Measurements from ENCODE around the gene GABRE.

Gene GABRE

DNA sequence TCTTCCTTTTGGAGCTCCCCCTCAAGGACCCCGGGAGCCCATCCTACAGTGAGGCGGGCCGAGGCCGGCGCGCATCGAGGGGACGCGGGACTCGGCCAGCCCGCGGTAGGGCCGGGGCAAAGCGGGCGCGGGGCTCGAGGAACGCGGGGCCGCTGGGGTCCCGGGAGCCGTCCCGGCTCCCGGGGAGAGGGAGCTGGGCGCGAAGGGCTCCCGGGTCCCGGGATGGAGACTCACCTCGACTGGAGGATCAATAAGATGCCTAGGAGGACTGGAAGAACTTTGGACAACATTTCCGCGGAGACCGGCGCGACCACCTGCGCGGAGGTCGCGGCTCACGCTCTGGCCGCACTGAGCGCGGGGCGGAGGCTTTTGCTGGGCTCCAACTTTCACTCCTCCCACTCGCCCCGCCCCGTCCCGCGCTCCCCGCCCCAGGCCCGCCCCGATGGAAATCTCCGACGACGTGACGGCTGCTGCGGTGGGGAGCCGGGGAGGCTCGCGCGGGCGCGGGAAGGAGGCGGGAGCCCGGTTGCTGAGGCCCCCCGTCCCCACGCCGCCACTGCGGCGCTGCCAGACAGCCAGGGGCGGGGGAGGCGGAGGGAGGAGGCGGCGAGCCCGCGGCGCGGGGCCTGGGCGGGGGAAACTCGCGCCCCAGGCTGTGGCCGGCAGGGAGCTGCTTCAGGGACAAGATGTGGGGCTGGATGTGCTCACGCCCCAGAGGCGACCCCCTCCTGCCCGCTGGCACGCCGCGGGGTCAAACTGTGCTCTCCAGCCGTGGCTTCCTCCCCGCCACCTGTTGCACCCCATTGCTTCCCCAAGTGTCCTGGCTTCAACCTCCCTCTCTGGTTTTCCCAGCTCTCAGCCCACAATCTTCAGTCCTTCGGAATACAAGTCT is at the start of gene GABRE:
Gene GABRE, minus strand, starts transcription at position 341 of the 892 bp plus-strand sequence. Its CDS starts 51 bp downstream, at position 290.
- no peak for DNase-seq (ENCODE audit: low spot score)

DNA sequence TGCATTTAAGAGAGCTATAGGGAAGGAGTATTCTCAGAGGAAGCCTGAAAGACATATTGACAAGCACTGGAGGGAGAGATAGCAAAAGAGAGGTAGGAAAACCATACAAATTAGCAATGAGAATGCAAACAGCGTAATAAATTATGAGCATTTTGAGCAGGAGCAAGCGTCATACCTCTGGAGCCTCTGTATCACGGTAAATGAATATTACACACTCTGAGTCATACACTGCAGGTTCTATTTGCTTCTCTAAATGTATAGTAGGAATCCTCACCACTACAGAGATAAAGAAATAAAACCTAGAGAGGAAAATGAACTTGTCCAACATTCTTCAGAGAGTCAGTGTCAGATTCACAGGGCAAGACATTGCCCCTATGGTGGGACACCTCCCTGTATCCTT is 46.4 kb upstream of the GABRE start:
- DNase-seq (ENCODE audit: low spot score) = no peak

GRCh38 chrX:151999813-152000212 is 25.3 kb upstream of the GABRE start:
- DNase-seq (ENCODE audit: low spot score) = no peak

- DNase-seq (ENCODE audit: low spot score) = no peak
Observed at GRCh38 chrX:151997539-151997938, 23.1 kb upstream of the GABRE start.

GRCh38 chrX:151996347-151996746 is 21.9 kb upstream of the GABRE start:
- DNase-seq (ENCODE audit: low spot score) = no peak

DNA sequence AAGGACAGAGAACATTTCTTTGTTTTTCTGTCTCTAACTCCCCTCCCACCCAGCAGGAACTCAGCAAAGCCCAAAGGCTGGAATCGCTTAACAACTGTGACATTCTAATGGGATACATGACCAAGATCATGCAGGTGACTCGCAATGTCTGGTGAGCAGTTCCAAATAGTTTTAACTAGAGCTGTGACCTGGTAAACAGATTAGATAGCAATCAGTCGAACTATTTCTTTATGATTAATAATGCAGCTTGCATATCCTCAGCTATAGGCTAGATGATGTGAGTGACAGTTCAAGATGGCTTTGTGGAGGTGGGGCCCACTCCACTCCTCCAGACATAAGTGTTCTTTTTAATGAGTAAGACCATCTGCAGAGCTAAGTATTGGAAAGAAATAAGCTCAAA is 20.0 kb upstream of the GABRE start:
- DNase-seq (ENCODE audit: low spot score) = no peak

DNA sequence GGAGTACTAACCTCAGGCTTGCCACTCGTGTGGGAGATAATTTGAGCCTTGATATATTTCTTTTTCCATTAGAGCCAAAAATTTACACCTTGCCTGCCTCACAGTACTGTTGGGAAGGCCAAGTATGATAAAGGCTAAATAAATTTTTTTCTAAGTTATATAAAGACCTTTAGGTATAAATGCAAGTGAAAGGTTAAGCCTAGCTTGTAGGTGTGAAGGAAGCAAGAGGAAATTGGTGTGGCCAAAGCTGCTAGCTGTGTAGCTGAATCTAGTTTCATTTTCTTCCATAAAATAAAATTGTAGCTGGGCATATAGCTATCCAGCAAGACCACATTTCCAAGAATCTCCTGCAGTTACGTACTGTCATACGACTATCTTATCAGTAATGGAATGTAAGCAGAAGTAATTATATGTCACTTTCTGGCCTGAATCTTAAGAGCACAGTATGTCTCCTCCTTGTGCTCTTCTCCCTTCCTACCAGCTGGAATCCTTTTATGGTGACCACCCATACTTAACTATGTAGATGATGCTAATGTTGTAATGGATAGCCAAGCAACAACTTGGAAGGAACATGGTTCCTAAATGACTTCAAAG is 14.3 kb upstream of the GABRE start:
- no peak for DNase-seq (ENCODE audit: low spot score)

DNA sequence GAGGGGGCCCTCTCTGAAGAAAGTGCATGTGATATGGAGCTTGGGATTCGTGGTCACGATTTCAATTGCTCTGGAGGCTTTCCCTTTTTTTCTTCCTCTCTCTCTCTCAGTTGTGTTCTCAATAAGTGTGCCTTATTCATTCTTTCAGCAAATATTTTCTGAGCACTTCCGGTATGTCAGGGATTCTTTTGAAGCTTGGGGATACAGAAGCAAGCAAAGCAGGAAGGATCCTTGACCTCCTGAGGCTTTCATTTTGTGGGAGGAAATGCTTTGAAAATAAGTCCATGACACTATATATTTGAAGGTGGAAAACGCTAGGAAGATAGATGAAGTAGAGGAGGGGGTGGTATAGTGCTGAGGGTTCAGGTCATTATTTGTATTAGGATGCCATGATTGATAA is 12.6 kb upstream of the GABRE start:
- DNase-seq (ENCODE audit: low spot score) = no peak

DNA sequence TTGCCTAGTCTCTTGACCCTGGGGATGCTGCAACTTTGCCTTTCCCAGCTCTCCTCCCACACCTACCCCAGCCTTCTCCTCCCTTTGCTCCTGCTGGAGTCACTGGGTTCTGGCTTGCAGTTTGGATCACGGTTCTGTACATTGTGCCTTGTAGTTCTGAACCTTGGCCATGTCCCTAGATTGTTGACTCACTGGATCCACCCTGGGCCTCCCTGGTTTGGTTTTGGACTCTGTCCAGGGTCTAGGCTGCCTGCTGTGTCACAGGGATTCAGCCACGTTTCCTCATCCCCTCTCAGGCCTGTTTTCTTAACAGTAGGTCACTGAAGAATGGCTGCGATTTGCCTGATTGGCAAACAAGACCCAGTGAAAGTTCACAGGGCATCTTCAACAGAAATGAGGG is 11.5 kb upstream of the GABRE start:
- no peak for DNase-seq (ENCODE audit: low spot score)

DNA sequence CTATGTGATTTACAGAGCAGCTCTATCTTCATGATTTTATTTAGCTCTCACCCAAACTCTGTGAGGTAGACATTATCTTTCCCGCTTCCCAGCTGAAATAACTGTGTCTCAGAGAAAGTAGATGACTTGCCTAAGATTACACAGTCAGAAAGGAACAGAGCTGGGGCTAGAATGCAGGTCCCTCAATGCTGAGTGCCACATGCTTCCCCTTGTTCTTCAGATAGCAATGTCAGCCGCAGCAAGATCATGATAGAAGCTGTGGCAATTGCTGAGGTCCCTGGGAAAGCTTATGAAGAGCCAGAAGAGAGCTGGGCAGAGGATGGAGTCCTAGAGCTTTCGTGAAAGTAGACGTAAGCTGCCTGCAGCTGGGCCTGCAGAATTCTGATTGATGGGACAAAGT is 11.1 kb upstream of the GABRE start:
- no peak for DNase-seq (ENCODE audit: low spot score)

- DNase-seq (ENCODE audit: low spot score) = no peak
Observed at GRCh38 chrX:151984902-151985301, 10.4 kb upstream of the GABRE start.

DNA sequence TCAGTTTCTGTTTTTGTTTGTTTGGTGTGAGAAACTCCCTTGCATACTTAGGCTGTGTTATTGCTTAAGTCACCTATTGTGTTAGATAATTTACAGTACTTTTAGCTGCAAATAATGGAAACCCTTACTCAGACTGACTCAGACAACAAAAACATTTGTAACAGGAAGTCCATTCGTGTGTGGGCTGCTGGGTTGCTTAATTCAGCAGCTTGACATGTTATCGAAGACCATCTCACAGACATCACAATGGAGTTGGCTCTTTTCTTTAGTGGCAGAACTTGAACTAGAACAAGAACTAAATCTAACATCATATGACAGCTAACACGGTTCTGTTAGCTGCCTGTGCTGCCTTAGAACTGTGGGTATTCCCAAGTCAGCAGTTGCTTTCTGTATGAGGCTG is 9.9 kb upstream of the GABRE start:
- DNase-seq (ENCODE audit: low spot score) = no peak

GRCh38 chrX:151983186-151983585 is 8.7 kb upstream of the GABRE start:
- no peak for DNase-seq (ENCODE audit: low spot score)

- DNase-seq (ENCODE audit: low spot score) = no peak
Observed at GRCh38 chrX:151982222-151982621, 7.7 kb upstream of the GABRE start.

DNA sequence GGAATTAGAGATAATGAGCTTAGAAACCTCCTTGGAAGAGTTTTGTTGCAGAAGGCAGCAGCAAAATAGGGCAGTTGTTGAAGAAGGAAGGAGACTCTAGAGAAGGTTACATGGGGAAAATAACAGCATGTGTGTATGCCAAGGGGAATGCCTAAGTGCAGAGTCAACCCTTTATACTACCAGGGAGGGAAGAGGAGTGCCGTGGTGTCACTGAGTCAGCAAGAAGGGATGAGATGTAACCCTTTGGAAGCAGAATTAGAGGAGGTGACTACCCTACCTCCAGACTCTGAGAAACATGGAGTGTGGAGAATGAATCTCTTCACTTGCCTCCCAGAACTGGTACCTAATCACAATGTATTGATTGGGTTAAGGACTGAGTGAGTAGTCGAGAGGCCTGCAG is 6.7 kb upstream of the GABRE start:
- DNase-seq (ENCODE audit: low spot score) = no peak

DNA sequence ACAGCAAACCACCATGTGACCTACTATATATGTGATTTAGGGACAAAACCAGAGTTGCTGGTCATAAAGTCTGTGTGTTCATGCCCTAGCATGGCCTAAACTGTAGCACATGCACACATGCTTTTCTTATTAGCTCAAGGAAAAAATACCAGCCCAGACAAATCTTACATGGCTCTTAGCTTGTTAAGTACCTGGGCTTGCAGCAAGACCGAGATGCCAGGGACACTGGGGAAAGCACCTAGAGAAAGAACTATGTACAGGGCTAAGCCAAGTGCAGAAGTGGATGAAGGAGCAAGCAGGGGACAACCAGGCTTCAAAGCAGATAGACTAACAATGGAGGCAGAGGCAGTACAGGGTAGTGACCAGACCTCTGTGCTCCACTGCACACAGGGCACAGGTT is 3.4 kb upstream of the GABRE start:
- DNase-seq (ENCODE audit: low spot score) = no peak

- DNase-seq (ENCODE audit: low spot score) = no peak
Observed at GRCh38 chrX:151977009-151977408, 2.5 kb upstream of the GABRE start.

DNA sequence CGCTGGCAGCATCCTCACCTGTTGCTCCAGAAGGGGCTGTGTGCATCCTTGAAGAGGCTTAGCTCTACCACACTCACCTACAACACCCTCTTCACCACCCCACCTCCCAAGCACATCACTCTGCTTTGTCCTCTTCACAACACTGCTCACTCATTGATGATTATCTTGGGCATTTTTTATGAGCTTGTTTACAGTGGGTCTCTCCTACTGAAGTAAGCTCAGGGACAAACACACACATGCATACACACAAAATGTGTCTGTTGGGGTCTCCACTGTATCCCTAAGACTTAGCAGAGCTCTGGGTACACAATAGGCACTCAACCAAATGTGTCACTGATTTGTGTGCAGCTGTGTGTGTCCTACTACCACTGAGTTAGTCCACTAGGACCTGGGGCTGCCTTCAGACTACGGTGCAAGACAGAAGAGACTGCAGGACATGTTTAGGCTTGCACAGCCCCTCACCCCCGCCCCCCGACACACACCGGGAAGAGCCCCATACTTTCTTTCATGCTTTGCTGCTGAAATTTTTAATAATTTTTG is 1.3 kb upstream of the GABRE start:
- DNase-seq (ENCODE audit: low spot score) = no peak

DNA sequence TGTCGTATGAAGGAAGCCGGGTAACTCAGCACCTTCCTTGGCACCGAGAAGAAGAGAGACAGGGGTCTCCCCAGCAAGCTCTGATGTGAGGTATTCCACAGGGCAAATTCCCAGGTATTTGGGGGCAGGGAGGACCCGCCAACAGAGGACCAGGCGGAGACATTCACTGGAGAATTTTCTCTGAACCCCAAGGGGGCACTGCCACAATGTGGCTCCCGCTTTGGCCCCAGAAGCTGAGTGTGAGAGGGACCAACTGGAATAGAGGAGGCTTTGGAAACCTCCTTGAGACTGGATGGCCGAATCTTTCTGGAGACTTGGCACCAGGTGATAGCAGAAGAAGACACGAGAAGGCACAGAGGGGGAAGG is 735 bp upstream of the GABRE start:
- no peak for DNase-seq (ENCODE audit: low spot score)

DNA sequence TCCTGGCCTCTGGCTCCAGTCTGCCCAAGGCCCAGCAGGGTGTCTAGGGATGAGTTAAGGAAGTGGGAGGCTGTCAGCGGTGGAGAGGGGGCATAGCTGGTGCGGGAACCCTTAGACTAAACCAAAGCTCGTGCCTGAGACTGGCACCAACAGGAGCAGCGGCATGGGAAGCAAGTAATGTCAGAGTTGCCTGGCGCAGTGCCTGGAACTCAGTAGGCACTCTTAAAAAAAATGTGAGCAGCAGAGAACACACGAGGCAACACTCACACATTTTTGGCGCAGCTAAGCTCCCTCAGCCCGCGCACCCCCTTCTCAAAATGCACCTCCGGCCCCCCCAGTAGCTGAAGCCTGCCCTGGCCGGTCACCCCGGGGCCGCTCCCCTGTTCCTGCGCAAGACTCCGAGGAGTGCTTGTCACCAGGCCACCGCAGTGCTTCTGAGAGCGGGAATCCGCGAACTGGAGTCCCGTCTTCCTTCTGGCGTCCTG is 583 bp downstream of the GABRE start:
- DNase-seq (ENCODE audit: low spot score) = no peak

DNA sequence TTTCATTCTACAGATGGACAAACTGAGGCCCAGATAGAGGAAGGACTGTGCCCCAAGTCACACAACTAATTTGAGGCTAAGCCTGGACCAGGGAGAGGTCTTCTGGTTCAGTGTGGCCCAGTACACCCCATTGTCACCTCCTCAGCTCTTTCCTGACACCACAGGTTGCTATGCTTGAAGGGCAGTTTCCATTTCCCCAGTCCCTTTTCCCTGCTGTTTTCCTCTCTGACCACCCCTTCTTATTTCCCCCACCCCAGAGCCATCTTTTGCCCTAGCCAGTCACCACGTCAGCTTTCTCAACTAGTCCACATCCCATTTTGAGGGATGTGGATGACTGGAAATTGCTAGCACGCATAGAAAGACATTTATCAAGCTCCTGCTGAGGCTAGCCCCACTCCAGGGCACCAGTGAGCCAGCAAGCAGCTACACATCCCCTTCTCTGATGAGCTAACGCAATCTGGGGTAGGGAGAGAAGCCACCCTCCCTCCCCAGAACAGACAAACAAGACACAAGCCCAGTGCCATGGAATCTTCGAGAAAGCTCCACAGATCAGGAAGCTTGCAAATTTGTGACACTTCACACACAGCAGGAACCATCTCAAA is 1.3 kb downstream of the GABRE start:
- DNase-seq (ENCODE audit: low spot score) = no peak

- no peak for DNase-seq (ENCODE audit: low spot score)
Observed at GRCh38 chrX:151970661-151971060, 3.8 kb downstream of the GABRE start.

GRCh38 chrX:151970027-151970426 is 4.4 kb downstream of the GABRE start:
- DNase-seq (ENCODE audit: low spot score) = no peak

Data from CD4-positive, alpha-beta T cell treated with Interleukin-6 at 100 ng/mL for 8 hours (primary cell).